Neural crest cell (in vitro differentiated cells): ENCODE results near the gene BCAN. TPM values are rescaled to one million over a fixed set of nuclear protein-coding genes. Genes with fewer than 3 reads are reported as not detected.

Source experiments
- DNase-seq: peaks from one replicate; pipeline ENCODE4 v3.0.0; 2021; ENCODE audit warnings: low read depth, mixed read lengths, low spot score
- H3K27ac Mint-ChIP-seq: one replicate; pipeline ENCODE4 v1.8.0; 2021; ENCODE audit warnings: mild to moderate bottlenecking, mixed read lengths; ENCODE audit not compliant: unreplicated experiment
- H3K27me3 Mint-ChIP-seq: 2 replicates; pipeline ENCODE4 v1.8.0; 2021; ENCODE audit warnings: low read depth, mild to moderate bottlenecking, mixed read lengths
- H3K36me3 Mint-ChIP-seq: 2 replicates; pipeline ENCODE4 v1.8.0; 2021; ENCODE audit warnings: low read depth, mild to moderate bottlenecking, mixed read lengths
- H3K4me1 Mint-ChIP-seq: 2 replicates; pipeline ENCODE4 v1.8.0; 2021; ENCODE audit warnings: mixed read lengths
- H3K4me3 Mint-ChIP-seq: one replicate; pipeline ENCODE4 v1.8.0; 2021; ENCODE audit warnings: mild to moderate bottlenecking, mixed read lengths
- H3K9me3 Mint-ChIP-seq: 2 replicates; pipeline ENCODE4 v1.8.0; 2021; ENCODE audit warnings: mixed read lengths
- total RNA-seq: library from RNA; stranded (reverse); gene quantifications from 2 replicates; pipeline ENCODE4 v1.2.1, GENCODE V29; 2021
- TF ChIP-seq, protein P1 (sequence below): fragments of 200-600 bp; sonication (generic); conservative IDR thresholded peaks from 2 replicates; pipeline ENCODE4 v1.5.0; 2021; ENCODE audit warnings: antibody characterized with exemption, mild to moderate bottlenecking

BCAN gene
- total RNA-seq, 1 donor from 2014 or later = 2.4 TPM

GRCh38 chr1:156618853-156619581 is 22.9 kb upstream of the BCAN start, which contains the start of gene HAPLN2:
Gene HAPLN2 (plus strand): TSS chr1:156619415. CDS start chr1:156623491, 4,076 bp downstream.
- H3K4me3 Mint-ChIP-seq = no peak within 1 kb of the TSS
- H3K36me3 Mint-ChIP-seq = no peaks in the 10 kb centered on the region
- no peak within 1 kb of the TSS for H3K27ac Mint-ChIP-seq
- H3K27me3 Mint-ChIP-seq = peaks cover 65% of the 10 kb centered on the region
- peak; percentile 48 for DNase-seq
- H3K4me1 Mint-ChIP-seq = peaks cover 26% of the 10 kb centered on the region
- TF ChIP-seq, protein P1, sequence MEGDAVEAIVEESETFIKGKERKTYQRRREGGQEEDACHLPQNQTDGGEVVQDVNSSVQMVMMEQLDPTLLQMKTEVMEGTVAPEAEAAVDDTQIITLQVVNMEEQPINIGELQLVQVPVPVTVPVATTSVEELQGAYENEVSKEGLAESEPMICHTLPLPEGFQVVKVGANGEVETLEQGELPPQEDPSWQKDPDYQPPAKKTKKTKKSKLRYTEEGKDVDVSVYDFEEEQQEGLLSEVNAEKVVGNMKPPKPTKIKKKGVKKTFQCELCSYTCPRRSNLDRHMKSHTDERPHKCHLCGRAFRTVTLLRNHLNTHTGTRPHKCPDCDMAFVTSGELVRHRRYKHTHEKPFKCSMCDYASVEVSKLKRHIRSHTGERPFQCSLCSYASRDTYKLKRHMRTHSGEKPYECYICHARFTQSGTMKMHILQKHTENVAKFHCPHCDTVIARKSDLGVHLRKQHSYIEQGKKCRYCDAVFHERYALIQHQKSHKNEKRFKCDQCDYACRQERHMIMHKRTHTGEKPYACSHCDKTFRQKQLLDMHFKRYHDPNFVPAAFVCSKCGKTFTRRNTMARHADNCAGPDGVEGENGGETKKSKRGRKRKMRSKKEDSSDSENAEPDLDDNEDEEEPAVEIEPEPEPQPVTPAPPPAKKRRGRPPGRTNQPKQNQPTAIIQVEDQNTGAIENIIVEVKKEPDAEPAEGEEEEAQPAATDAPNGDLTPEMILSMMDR = peak; percentile 53
- H3K9me3 Mint-ChIP-seq = no peaks in the 10 kb centered on the region

DNA sequence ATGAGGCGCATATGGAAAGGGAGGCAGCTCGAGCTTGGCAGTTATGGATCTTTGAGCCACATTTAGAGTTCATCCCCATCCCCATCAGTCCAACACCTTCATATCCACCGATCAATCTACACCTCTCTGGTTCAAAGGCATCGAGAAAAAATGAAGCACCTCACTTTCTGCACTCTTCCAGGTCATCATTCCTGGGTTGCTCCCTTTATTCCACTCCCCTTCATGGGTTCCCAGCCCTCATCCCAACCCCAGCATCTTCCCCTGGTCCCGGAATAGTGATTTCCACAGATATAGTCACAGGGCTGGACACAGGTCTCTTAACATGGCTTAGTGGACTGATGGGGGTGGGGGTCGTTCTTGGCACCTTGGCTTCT is 22.3 kb upstream of the BCAN start:
- Mint-ChIP-seq H3K36me3 (no peaks in the 10 kb centered on the region), H3K4me3 (no peak overlapping the region), H3K27me3 (peaks cover 71% of the 10 kb centered on the region), H3K4me1 (peaks cover 26% of the 10 kb centered on the region), H3K9me3 (no peaks in the 10 kb centered on the region), H3K27ac (no peak overlapping the region)
- no peak for DNase-seq
- TF ChIP-seq, protein P1 = no peak

- peaks cover 17% of the 10 kb centered on the region for H3K4me1 Mint-ChIP-seq
- H3K27ac Mint-ChIP-seq = no peak overlapping the region
- DNase-seq = no peak
- H3K4me3 Mint-ChIP-seq = peak overlapping the region; percentile 38
- no peaks in the 10 kb centered on the region for H3K9me3 Mint-ChIP-seq
- TF ChIP-seq, protein P1 = no peak
- no peaks in the 10 kb centered on the region for H3K36me3 Mint-ChIP-seq
- peaks cover 81% of the 10 kb centered on the region for H3K27me3 Mint-ChIP-seq
These were observed 19.2 kb upstream of the BCAN start for GRCh38 chr1:156622581-156623297.

DNA sequence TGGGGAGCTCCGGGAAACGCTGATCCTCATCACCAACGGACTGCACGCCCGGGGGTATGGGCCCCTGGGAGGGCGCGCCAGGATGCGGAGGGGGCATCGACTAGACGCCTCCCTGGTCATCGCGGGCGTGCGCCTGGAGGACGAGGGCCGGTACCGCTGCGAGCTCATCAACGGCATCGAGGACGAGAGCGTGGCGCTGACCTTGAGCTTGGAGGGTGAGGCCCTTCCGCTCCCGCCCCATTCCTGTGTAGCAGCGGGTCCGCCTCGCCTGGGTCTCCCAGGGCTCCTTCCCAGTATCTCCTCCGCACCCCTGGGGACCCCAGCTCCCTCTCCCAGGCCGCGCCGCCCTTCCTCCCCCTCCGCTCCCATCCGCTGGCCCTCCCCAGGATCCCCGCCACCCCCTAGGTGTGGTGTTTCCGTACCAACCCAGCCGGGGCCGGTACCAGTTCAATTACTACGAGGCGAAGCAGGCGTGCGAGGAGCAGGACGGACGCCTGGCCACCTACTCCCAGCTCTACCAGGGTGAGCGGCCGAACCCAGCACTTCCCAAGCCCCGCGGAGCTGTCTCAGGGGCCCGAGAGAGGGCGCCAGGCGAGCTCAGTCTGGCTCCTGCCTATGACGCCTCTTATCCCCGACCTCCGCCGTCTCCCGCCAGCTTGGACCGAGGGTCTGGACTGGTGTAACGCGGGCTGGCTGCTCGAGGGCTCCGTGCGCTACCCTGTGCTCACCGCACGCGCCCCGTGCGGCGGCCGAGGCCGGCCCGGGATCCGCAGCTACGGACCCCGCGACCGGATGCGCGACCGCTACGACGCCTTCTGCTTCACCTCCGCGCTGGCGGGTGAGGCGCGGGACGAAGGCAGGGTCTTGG is 17.7 kb upstream of the BCAN start:
- peaks cover 81% of the 10 kb centered on the region for H3K27me3 Mint-ChIP-seq
- peak; percentile 65 for DNase-seq
- no peak overlapping the region for H3K27ac Mint-ChIP-seq
- no peaks in the 10 kb centered on the region for H3K36me3 Mint-ChIP-seq
- no peaks in the 10 kb centered on the region for H3K9me3 Mint-ChIP-seq
- peak overlapping the region; percentile 39 for H3K4me3 Mint-ChIP-seq
- peaks cover 11% of the 10 kb centered on the region for H3K4me1 Mint-ChIP-seq
- TF ChIP-seq, protein P1 = peak; percentile 52

GRCh38 chr1:156624814-156625435 is 17.0 kb upstream of the BCAN start:
- TF ChIP-seq, protein P1 = no peak
- peaks cover 76% of the 10 kb centered on the region for H3K27me3 Mint-ChIP-seq
- no peaks in the 10 kb centered on the region for H3K9me3 Mint-ChIP-seq
- H3K27ac Mint-ChIP-seq = no peak overlapping the region
- DNase-seq = no peak
- H3K4me1 Mint-ChIP-seq = peaks cover 5% of the 10 kb centered on the region
- H3K4me3 Mint-ChIP-seq = no peak overlapping the region
- no peaks in the 10 kb centered on the region for H3K36me3 Mint-ChIP-seq
